Renal cortex interstitium (tissue), 15 donors: ENCODE measurements around the gene ESX1. TPM values are rescaled to one million over a fixed set of nuclear protein-coding genes. Genes with fewer than 3 reads are reported as not detected.
"Not testable (repeated sequence)": the region's sequence is repeated elsewhere in the genome, so short reads cannot be mapped to it uniquely, and the experiment has no call there.

Experiments
- DNase-seq, 11 donors: peaks; one replicate each; pipeline ENCODE4 v3.0.0-alpha.2; 2013; ENCODE audit warnings: low read depth in 9 of 11, low spot score in 4 of 11; ENCODE audit errors: extremely low read depth in 1 of 11
- long read RNA-seq, 16 experiments: transcript quantifications; one replicate each; lab custom pipeline, GENCODE V29; 2026
- polyA plus RNA-seq, 3 donors: library from polyadenylated mRNA; unstranded; fragments of 120-200 nt; gene quantifications; one replicate each; pipeline ENCODE4 v1.2.1, GENCODE V29; 2013; ENCODE audit not compliant: insufficient read length in 3 of 3

The ESX1 gene
- not detected for polyA plus RNA-seq
- long read RNA-seq, donor 1: 0 reads
- long read RNA-seq, donor 2: 0 reads
- long read RNA-seq, donor 3: 0 reads
- long read RNA-seq, donor 4: 0 reads
- long read RNA-seq, donor 5: 0 reads
- long read RNA-seq, donor 6: 0 reads
- long read RNA-seq, donor 7: 0 reads
- long read RNA-seq, donor 8: 0 reads
- long read RNA-seq, donor 9: 0 reads
- long read RNA-seq, donor 10: 0 reads
- long read RNA-seq, donor 11: 0 reads
- long read RNA-seq, donor 12: 0 reads
- long read RNA-seq, donor 13: 0 reads
- long read RNA-seq, donor 14: 0 reads
- long read RNA-seq, donor 15: 0 reads
- long read RNA-seq, donor 16: 0 reads

GRCh38 chrX:104254442-104255115 is at the start of gene ESX1:
ESX1 (minus strand) TSS chrX:104254933; CDS start chrX:104254849, 84 bp downstream.
- no peak for DNase-seq

DNA sequence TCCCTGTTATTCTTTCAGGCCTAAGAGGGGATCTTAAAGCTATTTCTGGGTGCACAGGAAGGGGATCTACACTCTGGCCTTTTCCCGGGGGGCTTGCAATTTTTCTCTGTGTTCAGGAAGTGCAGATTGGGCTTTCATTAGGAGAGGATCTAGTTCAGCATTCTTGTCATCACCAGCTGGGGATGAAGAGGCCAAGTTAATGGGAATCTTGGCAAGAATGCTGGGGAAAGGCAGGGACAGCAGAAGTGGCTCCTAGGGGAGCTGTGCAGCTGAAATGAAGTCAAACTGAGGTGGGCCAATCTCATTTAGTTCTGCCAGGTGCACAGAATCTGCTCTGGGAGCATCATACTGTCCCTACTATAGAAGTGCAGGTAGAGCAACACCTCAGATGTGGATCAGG is 40.9 kb upstream of the ESX1 start:
- no peak for DNase-seq

GRCh38 chrX:104288961-104289360 is 34.2 kb upstream of the ESX1 start:
- DNase-seq: no peak

DNA sequence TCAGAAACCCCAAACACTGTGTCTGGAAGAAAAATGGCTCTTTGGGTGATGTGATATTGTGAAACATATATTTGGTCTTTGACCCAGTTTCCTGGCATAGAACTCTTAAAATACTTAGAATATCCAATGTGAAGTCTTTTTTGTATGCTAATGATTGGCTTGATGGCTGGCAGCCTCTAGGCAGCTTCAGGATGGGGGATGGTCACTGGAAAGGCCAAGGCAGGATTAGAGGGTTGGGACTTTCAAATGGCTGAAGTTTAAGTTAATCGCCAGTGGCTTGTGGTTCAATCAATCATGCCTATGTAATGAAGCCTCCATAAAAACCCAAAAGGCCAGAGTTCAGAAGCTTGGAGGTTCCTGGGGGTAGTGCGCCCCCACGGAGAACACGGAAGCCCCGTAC is 33.5 kb upstream of the ESX1 start:
- no peak for DNase-seq

DNA sequence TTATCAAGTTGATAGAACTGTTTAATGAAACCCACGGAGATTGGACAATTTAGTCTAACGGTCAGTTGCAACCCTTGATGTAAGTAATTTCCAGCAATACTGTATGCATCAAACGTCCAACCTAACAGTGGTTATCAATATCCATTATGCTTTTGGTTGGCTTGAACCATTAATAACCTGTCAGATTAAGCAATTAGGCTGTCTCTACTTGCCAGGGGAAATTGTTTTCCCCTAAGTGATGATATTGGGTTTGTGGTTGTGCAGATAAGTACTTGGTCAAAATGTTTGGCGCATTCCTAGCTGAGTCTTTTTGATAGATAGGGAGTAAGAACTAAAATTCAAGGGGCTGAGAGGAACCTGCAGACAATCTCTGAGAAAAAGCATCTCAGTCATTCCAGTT is 30.5 kb upstream of the ESX1 start:
- no peak for DNase-seq

- peak in 3 of 11 donors; percentile 28 to 39 (median 37) for DNase-seq
Observed at GRCh38 chrX:104284507-104284906, 29.8 kb upstream of the ESX1 start.

GRCh38 chrX:104282166-104282725 is 27.5 kb upstream of the ESX1 start:
- DNase-seq: no peak

- DNase-seq: no peak
Observed at GRCh38 chrX:104281564-104281963, 26.8 kb upstream of the ESX1 start.

GRCh38 chrX:104280609-104281008 is 25.9 kb upstream of the ESX1 start:
- DNase-seq: no peak

DNA sequence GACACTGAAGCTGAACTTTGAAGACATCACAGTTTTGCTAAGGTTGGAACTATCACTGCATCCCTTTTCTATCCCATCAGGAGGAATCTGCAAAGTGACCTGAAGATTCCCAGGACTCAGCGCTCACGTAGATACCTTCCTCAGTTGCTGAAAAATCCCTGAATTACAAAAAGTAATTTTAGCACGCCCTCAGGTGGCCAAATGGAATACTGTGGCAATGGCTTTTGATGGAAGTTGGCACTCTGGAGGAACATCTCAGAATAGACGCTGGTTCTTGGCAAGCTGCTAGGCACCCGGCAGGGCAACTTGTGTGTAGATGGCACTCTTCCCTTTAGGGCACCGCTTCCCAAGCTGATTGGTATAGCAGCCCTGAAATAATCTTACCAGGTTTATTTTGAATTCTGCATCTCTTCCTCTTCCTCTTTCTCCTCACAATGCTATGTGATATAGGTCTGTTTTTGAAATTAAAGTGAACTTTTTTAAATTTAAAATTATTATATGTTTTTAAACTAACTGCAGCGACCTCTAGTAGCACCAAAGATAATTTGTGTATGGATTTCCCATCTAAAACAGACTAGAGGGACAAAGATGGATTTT is 16.3 kb upstream of the ESX1 start:
- no peak for DNase-seq

GRCh38 chrX:104270212-104270611 is 15.5 kb upstream of the ESX1 start:
- DNase-seq: no peak

GRCh38 chrX:104255465-104255864 is 732 bp upstream of the ESX1 start:
- no peak for DNase-seq

DNA sequence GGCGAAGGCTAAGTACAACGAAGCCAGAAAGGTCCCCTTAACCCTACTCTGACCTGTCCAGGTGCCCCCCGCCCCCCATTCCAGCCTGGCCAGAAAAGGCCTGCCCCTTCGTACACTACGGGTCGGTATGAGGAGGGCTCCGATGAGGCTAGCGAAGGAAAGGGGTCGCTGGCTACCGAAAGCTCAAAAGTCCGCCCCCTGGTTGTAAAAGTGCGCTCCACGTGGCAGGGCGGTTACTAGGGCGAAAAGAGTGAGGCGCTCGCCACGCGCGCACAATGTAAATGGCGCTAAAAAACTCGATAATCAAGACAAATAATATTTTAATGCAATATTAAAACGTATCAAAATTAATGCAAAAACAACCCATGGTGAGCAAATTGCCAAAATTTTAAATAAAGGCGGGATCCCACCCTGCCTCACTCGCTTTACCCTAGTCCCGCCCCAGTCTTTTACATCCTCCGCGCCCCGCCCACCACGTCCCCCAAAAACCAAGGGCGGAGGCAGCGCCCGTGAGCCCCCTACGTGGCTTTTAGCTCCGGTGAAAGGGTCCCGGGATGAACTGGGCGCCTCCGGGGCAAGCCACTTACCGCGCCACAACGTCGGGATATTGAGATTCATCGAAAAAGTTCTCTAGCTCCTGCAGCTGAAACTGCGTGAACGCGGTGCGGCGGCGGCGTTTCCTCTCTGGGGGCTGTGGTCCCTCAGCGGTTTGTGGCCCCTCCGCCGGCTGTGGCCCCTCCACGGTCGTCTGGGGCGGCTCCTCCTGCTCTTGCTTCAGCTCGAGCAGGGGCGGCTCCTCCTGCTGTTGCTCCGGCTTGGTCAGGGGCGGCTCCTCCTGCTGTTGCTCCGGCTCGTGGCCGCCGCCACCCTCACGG is 929 bp downstream of the ESX1 start:
- no peak for DNase-seq

DNA sequence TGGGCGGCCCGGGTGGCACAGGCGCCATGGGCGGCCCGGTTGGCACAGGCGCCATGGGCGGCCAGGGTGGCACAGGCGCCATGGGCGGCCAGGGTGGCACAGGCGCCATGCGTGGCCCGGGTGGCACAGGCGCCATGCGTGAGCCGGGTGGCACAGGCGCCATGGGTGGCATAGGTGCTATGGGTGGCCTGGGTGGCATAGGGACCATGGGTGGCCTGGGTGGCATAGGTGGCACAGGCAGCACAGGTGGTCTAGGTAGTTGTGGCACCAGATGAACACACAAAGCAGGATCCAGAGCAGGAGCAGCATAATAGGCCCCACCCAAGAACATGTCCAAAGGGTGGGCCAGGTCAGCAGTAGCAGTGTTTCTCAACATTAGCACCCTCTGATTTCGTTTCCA is 4.3 kb downstream of the ESX1 start:
- DNase-seq: no peak

DNA sequence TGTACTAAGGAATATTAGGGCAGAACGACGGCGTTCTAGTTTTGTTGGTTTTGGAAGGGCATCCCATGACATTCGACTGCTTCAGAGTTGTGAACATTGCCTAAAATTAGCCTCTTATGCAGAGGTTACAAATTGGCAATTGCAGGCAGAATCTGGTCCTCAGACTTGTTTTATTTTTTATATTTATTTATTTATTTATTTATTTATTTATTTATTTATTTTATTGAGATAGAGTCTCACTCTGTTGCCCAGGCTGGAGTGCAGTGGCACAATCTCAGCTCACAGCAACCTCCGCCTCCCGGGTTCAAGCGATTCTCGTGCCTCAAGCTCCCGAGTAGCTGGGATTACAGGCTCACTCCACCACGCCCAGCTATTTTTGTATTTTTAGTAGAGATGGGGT is 24.7 kb downstream of the ESX1 start:
- DNase-seq: not testable (repeated sequence)

- no peak for DNase-seq
Observed at GRCh38 chrX:104211187-104211586, 43.5 kb downstream of the ESX1 start.

GRCh38 chrX:104205548-104205947 is 49.2 kb downstream of the ESX1 start:
- no peak for DNase-seq
